NCI-H345 (cell line): ENCODE data around the gene OSR1.
A peak's percentile ranks its signal among the peaks of the same experiment; 100 is the strongest.

Experiments
- DNase-seq: peaks from one replicate; lab custom pipeline; 2025; lab: John Stamatoyannopoulos, UW

OSR1 gene

DNA sequence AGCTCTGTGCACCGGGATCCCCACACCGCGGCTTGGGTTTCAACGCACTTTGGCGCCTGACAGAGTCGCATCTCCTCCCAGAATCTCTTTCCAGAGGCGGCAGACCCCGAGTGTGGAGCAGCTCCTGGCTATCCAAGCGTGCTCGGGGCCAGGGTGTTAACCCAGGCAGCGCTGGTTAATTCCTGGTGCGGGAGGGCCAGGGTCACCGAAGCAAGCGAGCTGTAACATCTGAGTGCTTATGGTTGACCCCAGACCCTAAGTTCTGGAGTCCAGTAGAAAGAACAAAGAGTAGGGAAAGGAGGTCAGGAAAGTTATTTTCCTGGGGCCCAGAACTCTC, 566 bp upstream of the OSR1 start:
- DNase-seq, result no peak

DNA sequence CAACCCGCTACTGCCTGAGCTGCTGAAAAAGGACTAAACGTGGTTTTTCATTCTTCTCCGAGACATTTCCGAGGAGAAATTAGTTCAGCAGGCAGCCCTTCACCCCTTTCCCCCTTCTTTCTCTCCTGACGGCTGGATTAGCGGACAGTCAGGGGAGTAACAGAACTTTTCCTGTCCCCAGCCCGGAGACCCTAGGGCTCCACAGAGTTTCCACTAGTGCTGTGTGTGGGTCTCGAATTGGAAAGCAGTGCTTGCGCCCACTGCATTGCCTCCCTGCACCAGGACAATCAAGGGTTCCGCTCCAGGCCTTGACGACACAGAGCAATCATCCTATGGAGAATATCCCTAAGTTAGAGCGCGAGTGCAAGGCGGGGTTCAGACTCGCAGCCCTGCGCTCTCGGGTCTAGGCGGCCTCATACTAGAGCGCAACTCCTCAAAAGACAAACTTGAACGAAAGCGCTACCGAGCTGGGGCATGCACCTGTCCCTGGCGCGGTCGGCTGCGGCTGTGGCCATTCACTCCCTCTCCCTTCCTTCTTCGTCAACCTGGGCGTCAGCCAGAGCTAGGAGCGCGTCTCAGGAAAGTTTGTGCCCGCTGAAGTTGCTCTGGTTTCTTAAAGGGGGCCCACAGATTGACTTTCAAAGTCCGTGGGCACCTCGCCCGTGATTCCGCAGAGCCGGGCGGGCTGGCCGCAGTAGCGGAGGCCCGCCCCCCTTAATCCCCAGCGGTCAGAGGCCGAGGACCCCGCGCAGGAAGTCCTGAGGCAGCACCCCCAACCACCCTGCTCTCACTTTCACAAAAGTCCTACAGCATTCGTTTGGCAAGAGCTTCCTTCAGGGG, 801 bp downstream of the OSR1 start:
- DNase-seq, result no peak

DNA sequence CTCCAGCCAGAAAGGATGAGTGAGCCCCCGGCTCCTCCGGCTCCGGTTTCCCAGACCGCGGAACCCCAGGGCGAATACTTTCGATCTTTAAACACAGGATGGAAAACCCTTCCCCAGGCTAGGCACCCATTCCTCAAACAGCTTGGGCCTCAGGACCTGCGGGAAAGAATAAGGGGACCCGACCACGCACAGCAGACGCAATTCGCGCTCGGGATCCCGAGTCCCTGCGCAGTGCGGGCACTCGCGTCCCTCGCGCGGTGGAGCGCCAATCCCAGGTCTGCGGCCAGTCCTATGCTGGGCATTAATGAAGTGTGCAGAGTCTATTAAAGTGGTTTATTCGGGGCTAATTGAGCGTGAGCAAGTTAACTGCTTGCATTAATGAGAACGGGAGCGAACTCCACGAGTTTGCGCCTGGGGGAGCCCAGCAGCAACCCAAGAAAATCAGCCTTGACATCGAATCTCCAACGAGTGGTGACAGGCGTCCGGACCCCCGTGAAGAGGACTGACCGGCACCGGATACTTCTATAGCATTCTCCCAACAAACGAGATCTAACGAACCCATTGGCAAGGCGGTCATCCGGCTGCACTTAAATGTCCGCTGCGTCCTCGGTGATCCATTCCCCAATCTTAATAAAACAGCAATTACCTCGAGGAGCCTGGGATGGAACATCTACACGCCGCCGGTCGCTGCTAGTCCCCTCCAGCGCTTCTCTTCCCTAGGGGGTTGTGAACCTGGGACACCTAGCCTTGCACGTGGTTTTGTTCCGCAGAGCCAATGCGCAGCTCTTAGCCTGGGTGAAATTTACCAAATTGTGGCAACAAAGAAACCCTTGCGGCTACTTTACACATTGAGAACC, 1.6 kb downstream of the OSR1 start:
- DNase-seq, result no peak

DNA sequence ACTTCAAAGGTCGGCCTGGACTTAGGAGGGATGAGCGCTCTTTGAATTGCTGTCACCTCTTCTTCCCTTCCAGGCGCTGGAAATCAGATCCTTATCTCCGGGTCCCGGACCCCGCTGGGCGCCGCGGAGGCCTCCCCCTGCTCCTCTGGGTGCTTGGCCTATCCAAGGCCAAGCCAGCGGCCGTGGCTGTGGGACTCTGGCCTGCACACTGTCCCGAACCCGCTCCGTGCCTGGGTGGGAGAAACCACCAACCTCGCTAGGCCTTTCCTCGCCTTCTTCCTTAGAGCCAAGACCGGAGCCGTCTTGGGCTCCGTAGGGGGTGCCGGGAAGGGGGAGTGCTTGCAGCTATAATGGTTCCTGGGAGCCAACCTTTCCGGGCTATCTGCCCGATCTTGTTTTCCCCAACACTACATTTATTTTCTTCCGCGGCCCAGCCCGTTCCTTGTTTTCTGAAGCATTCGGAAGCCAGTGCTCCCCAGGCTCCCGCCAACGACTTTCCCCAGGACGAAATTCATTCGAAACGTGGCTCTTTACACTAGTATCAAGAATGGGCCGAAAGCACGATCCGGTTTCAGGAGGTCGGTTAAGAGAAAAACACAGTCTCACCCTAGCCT, 2.4 kb downstream of the OSR1 start:
- DNase-seq, result no peak

DNA sequence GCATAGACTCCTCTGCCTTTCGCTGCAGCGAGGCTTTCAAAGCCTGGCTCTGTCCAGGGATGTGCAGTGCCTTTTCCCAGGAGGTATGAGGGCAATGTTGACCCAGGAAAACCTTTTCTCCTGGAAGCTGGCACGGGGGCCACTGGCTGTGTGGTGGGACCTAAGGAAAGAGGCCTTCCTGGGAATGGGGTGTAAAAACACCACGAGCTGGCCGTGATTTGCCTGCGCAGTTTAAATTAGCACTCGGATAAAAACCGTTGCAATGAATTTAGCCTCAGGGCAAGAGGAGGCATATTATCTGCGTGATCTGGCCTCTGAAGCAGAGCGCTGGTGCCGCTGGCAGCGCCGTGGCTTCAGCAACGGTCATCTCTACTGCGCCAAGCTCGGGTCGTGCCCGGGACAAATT, 3.0 kb downstream of the OSR1 start:
- no peak for DNase-seq

DNA sequence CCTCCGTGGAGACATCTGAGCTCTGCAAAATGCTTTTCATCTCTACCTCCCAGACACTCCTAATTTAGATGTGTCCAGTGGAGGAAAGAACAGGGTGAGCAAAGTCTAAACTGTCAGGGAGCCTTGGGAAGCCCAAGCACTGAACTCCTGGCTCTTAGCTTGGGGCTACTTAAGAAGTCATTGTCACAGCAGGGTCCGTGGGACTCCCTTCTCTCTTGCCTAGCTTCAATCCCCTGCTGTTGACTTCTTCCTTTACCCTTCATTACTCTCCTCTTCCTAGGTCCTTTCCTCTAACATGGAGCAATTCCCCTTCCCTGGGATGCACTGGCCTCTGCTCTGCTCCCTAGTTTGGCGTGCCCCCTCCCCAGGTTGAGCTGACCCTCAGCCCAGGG, 3.4 kb downstream of the OSR1 start:
- no peak for DNase-seq

DNA sequence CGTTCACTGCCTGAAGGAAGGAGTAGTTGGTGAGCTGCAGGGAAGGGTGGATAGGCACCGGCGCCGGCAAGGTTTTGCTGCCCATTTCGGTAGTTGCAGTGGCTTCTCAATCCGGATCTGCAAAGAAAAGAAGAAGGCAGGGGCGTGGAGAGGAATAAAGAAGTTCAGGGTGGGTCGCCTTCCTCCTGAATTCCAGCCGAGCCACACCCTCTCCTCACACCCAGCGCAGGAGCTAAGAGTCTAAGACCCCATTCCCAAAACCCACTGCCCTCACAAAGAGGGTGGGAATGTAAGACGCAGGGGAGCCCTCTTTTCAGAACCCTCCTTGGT, 4.7 kb downstream of the OSR1 start:
- no peak for DNase-seq

DNA sequence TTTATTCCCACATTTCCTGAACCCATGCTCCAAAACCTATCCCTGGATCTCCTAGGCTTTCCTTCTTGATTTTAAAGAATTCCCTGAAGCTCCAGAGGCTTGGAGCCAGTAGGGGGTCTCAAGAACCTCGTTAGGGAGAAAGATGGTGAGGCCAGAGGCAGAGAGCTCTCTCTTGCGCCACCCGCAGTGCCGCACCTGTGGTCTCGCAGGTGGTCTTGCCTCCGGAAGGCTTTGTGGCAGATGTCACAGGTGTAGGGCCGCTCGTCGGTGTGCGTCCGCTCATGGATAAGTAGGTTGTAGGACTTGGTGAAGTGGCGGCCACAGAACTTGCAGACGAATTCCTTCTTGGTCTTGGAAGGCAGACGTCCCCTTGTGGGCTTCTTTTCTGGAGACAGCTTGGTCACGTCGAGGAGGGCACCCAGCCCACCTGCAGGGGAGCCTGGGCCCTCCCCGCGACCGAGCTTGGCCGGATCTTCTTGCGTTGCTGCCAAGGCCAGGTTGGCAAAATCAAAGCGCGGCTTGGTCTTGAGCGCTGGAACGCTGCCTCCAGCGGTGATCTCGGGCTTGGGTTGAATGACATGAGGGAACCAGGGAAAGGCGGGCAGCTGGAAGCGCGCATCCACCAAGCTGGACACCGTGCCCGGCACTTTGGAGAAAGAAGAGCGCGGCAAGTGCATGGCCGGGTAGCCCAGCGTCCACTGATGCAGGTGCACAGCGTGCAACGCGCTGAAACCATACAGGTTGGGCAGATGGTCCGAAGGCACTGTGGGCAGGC, 5.3 kb downstream of the OSR1 start:
- no peak for DNase-seq

DNA sequence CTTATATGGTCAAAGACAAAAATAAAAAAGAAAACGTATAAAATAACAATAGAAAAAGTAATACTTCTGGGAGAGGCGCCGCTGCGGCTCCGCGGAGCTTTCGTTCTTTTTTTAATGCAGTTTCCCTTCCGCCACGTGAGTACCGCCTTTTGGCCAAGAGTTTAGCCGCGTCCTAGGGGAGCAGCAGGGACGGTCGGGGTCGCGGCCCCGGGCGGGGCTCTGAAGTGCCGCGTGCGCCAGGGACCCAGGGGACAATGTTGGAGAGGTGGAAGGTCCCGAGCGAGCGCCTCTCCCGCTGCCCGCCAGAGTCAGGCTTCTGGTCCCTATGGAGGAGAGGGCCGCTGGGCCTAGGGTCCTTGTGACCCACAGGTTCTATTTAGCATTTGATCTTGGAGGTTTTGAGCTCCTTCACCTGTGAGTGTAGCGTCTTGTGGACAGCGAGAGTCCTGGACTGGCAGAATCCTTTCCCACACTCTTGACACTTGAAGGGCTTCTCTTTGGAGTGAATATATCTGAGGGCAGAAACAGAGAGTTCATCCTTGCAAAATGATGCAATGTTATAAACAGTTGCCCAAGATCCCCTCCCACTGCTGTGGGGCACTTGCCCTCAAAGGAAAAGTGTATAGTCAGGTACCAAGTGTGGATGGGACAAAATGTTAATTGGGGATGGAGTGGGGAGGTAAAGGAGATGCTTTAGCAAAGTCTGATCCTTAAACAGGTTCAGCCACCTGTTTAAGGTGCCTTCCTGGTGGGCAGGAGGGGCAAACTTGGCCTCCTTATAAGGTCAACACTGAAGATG, 6.3 kb downstream of the OSR1 start:
- no peak for DNase-seq

DNA sequence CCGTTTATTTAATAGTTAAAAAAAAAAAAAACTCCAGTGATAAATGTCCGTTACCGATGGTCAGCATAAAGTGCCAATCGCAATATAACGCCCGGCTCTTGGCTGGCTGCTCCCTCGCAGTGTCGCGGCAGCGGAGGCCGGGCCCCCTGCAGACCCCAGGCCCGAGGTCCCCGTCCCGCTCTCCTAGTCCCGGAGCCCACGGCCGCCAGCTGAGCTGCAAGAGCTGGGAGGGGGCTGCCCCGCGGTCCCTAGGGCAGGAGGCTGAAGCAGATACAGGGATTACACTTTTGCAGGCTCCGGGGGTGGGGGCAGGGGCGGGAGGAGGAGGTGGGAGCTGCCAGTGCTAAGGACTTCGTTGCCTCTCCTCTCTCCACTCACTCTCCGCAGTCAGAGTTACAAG, 6.9 kb downstream of the OSR1 start:
- DNase-seq, result no peak

DNA sequence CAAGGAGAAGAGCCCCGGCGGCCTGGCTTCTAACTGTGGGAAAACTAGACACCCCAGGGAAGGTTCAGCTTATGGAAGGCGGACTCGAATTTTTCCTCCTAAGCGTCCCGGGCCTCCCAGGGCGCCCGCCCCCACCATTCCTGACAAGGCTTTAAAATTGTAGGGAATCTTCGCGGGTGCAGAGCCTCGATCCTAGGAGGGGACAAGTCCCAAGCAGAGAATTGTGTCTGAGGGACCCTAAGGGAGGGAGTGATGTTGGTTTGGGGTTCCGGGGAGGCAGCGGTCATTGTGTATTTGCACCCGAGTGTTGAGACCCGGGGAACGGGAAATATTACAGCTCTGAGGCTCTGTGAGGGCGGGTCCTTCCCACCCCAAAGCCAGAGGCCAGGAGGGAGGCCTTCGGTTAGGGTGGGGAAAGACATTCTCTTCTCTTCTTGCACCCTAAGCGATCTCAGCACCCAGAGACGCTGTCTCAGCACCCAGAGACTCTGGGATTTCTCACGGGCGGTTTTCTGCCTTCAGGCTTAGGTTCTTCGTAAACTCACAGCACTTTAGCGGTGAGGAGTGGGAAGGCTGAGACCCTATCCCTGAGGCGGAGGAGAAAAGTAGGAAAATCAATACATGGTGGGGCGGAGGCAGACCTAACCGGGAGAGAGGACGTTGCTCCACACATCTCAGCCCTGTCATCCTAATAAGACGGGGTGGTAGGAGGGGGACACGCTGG, 7.6 kb downstream of the OSR1 start:
- DNase-seq, result no peak

DNA sequence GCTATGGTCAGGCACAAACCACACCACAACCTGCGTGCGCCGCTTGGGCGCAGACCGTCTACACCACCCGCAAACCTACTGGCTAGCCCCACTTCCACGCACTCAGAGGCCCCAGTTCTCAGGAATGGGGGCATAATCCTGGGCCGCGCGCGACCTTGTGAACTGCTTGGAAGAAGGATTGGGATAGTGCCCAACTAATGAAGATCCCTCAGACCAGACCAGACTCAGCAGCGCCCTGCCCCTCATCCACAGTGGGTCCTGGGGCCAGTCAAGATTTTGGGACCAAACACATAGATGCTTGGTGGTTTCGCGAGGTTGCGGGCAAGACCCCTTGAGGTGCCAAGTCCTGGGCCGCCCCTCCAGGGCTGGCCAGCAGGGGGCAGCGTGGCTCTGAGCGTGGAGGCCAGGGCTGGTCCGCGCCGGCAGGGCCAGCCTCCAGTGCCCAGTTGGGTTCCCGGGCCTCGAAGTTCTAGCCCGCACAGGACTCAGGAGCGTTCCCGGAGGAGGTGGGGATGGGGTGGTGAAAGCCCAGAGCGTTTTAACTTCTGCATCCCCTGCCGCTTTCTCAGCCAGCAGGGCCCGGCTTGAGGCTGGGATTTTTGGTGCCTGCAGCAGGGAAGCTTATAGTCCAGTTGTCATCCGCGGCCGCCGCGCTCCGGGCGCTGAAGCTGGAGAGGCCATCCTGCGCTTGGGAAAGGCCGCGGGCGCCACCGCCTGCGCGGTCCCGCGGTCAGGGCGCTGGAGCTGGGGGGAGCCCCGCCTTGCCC, 8.3 kb downstream of the OSR1 start:
- DNase-seq, result peak; percentile 39

DNA sequence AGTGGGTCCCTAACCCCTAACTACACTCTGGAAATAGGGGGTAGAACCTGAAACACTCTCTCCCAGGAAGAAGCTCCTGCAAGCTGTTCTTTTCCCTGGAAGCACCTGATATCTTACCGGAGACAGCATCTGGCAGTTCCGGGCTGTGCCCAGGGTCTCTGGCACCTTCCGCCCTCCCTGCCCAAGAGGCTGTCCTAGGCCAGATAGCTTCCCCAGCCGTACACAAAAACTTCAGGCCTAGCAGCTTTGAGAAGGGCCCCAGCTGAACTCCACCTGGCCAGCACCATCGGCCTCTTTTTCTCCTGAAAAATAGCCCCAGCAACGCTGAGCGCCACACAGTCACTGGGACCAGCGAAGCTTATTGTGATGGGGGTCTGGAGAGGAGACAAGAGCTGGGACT, 9.7 kb downstream of the OSR1 start:
- no peak for DNase-seq

DNA sequence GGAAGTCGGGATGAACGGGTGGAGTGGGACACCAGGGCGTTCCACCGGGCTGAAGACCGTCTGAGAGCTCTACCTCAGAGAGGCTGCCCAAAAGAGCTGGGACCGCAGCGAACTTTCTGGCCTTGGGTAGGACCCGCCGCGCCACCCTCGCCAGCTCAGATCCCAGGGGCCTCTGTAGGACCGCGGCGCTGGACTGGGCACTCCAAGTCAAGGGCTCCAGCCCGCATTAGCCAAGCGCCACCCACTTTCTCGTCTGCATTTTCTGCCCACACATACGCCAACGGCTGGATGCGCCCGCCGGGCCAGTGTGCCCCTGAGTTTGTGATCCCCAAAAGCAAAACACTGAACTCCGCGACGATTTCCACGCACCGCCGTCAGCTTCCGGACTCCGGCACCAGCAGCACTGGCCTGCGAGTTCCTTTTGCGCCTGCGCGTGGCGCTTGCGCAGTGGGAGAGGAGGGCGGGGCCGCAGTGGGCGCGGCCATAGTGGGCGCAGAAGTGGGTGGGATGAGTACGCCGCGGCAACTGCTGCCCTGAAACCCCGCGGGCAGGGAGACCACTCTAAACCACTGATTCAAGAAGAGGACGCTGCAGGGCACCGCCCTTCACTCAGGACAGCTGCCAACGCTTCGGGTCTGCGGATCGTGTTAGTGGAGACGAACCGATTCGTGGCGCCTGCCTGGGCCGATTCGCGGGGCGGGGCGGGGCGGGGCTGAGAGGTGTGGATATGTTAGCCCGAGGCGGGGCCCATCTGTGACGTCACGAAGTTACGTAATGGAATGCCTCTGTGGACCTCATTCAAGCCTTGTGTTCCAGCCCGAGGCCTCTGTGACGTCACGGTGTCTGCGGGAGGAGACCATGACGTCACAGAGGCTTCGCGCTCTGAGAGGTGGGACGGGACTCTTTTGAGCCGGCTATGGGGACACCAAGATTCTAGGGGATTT, 10.5 kb downstream of the OSR1 start:
- peak; percentile 96 for DNase-seq

DNA sequence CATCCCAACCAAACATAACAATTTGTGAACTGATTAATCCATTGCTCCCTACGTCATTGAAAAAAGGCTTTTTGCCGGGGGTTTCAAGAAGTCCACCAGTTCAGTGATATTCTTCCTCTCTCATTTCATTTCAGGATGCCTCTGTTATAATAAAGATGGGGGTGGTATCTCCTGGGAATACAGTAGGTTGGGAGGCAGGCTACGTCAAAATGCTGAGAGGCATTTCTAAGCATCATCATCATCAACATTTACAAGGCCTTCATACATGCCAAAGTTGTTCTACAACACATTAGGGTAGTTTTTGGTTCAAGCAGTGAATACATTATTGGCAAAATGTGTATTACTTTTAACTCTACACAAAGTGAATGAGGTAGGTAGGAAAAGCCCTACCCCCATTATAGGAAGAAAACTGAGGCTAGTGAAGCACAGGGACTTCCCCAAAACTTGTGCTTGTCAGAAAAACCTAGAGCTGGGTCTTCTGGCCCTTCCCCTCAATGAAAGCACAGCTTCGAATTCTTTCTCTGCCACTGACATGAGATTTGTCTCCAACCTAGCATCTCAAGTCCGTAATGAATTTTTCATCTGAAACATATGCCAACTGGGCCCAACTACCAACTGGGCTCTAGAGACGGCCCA, 11.3 kb downstream of the OSR1 start:
- no peak for DNase-seq

DNA sequence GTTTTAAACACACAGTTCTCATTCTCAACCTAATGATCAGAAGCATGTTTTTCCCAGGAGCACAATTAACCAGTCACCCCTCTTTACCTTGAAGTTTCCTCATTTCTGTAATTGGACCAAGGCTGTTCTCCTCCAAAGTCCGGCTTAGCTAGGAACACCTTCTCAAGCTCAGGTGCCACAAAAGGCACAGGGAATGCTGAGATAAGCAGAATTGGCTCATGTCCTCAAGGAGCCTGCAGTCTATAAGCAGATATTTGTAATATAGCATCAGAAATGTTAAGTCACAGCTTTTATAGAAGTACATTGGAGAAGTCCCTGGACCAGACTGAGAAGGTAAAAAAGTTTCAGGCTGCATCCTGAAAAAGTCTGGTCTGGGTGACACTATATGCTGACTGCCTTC, 20.7 kb downstream of the OSR1 start:
- no peak for DNase-seq

DNA sequence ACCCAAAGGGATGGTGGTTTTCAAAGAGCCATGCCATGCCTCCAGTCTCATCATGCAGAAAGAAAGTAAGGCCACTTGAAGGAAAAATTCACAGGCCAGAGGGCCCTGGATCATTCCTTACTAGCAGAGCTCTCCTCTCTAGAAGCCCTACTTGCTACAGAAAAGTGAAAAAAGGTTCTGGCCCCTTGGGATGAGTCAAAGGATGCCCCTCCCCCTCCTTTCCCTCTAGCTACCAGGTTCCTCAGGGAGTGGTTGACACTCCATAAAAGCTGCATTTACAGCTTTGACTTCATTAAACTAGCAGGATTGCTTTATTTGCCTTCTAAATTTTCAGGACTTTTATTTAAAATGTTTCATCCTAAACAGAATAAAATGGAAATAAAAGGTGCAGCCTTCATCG, 21.2 kb downstream of the OSR1 start:
- no peak for DNase-seq

DNA sequence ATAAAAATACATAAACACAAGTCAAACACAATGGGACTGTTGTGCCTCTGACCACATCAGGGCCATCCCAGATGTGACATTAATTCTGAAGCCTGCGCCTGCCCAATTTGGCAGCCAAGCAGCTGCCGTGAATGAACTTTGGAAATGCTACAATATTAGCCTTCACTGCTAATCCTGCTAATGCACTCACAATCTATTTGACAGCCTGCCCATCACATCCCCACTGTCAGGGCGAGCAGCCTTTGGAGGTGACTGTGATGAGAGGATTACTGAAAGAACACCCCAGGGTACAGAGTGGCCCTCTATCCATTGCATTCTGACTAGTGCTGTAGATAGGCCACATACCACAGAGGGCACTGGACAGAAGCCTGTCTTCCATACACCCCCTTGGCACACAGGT, 21.6 kb downstream of the OSR1 start:
- no peak for DNase-seq

DNA sequence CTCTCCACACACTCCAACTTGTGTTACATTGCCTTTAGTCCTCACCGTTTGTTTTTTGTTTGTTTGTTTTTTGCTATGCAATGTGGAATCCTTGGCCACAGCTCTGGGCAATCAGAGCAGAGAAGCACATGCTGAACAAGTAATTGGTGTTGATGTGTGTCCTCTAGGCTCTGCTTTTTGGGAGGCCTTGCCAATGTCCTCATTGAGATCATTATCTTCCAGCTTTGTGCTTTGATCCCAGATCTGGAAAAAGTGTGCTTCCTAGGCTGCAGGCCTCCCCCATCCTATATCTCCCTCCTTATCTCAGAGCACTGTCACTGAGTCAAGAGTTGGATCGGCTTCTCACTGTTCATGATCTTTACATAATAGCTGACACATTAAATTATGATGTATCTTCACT, 25.9 kb downstream of the OSR1 start:
- DNase-seq, result no peak
